ENCODE measurements around the gene SPTB.

SPTB gene

DNA sequence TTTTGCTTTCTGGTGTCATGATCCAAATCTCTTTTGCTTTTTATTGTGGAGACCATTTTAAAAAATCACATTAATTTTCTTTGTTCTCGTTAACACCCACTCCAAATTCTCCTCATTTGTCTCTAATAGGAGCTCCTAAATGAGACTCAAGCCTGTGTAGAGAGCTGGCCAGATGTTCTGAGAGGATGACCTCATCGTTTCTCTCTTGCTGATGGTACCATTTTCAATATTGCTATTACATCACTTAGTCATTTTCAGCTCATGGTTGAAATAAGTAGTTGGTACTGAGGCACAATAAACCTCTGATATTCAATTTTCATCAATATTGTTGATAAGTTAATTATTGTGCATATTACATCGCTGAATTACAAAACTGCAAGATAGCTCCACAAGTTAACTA lies 31.5 kb downstream of the SPTB start:
- no peak for DNase-seq

DNA sequence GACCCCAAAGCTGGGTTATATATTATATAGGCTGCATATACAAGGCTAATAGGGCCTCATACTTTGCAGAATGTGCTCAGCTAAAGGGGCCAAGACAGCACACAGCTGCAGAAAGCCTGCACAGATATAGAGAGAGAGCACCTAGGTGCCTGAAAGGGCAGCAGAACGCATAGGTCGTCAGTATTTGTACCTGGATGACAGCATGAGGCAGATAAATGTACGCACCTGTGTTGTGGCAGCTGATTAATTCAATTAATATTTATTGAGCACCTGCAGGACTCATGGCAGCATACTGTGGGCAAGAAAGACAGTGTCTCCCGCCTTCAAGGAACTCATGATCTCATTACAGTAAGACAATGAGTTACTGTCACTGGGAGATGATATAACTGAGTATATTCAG lies 33.4 kb downstream of the SPTB start:
- no peak for DNase-seq

DNA sequence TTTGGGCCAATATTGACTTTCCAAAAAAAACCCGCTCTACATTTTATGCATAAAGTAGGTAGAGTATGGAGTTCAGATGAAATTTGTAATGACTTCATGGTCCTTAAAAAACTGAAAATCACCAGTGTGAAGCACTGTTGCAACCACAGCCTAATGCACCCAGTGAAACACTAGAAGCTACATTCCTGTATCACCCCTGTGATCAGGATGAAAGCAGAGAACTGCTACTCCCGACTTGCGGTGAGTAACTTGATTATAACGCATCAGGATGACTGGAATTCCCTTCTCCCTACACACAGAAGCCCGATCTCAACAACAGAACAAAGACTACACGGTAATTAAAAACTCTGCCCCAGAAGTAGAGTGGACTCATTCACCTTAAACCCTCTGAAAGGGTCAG lies 33.8 kb downstream of the SPTB start:
- no peak for DNase-seq

DNA sequence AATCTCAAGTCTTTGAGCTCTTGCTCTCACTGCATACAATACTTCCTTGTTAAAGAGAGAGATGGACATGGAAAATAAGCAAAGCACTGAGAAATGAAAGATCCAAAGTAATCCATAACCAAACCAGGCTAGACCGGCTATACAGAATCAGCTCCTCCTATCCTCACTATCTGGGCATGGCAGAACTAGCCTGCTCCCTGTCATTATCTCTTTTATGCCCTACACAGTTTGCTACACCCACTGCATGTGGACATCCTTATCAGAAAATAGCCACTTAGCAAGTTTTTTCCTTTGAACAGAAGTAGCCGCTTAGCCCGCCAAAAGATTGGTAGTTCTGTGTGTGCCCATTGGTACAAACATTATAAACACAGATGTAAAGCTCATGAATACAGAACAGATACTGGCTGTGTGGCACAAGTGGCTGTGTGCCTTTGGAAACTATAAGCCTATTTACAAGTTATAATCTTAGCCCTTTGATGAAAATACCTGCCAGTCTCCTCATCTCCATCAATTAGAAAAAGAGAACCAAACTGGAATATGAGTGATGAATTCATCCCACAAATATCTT lies 34.7 kb downstream of the SPTB start:
- peak; percentile 81 for DNase-seq

DNA sequence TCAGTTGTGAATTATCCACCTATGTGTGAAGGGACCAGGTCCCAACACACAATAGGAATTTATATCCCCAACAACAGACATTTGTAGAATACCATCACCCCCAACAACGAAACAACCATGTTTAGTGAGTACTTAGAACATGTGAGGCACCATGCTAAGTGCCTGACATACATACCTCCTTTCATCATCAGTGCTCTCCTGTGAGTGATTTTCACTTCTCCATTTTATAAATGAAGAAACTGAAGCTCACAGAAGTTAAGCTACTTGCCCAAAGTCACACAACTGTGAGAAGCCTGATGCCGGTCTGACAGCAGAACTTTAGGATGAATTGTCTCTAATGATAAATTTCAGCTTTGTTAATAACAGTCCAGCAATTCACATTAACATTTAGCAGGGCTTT lies 35.4 kb downstream of the SPTB start:
- DNase-seq, result peak; percentile 29

DNA sequence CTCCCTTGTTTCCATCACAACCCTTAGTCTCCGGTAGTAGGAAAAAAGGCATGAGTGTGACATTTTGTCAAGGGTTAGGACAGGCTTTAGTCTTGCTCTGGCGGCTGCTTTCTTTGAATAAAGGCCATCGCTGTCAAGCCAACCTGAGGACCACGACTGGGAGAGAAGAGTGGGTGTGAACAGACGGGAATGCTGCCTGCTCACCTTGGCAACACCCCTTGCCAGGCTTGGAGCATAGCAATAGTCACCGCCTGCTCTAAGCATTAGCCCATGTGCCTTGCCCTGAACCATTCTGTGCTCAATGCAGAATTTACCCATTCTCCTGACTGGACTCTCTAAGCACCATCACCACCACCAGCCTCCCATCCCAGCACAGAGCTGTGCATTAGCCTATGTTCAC lies 36.2 kb downstream of the SPTB start:
- DNase-seq, result no peak

DNA sequence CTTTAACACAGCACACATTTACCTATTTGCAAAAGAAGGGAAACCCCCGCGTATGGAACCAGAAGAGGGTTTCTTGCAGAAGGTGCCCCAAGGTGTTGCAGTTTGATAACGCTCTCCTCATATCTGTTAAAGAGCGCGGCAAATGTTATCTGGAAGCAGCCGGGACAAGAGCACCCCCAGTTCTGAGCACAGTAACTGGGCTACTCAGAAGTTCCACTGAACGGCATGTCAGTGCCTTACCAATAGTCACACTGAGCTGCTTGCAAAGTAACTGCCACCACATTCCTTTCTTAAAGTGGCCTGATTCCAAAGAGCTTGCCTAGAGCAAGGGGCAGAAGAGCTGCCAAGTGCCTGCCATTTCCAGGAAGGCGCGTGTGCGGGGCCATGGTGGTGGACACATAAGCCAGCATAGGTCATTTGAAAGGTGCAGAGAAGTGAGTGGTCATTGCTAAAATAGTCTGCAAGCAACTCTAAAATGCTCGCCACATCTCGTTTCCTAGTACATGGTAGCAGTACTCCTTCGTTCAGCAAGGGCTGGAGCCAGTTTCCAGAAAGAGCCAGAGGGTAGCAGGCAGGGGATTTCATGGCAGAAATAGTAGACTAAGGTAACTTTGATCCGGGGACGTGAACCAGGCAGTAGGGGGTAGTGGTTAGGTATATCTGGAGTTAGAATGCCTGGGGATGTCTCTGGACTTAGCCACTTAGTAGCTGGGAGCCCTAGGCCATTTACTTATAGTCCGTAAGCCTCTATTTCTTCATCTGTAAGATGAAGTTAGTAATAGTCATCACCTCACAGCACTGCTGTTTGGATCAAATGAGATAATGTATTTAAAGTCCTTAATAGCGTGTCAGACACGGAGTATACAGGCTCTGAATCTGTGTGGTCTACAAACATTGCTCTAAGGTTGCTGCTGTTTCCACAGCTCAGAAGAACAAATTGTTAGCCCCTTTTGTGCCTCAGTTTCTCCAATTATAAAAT lies 37.6 kb downstream of the SPTB start:
- DNase-seq, result peak; percentile 60

DNA sequence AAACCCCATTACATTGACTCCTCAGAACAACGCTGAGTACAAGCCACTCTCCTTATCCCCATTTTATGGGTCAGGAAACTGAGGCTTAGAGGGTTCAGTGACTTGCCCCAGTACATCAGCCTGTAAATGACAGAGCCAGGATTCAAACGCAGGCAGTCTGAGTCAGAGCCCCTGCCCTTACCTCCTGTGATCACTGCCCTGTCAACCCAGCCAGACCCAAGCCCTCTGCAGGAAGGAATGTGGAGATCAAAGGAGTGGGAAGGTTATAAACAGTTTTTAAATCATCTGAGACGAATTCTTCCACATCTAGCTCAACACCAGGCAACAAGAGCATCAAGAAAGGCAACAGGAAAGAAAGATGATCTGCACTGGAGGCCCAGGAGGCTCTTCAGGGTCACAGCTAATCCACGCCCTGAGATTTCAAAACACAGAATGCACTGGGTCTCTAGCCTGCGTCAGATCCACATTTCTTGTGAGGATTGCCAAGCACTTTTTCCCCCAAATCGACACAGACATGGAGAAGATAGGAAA lies 38.5 kb downstream of the SPTB start:
- DNase-seq, result peak; percentile 49

DNA sequence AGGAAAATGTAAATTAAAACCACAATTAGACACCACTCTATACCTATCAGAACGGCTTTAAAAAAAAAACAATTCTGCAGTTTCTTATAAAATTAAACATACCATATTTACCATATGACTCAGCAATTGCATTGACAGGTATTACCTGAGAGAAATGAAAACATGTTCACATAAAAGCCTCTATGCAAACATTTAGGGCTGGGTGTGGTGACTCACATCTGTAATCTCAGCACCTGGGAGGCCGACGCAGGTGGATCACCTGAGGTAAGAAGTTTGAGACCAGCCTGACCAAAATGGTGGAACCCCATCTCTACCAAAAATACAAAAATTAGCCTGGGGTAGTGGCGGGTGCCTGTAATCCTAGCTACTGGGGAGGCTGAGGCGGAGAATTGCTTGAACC lies 41.1 kb downstream of the SPTB start:
- no peak for DNase-seq

DNA sequence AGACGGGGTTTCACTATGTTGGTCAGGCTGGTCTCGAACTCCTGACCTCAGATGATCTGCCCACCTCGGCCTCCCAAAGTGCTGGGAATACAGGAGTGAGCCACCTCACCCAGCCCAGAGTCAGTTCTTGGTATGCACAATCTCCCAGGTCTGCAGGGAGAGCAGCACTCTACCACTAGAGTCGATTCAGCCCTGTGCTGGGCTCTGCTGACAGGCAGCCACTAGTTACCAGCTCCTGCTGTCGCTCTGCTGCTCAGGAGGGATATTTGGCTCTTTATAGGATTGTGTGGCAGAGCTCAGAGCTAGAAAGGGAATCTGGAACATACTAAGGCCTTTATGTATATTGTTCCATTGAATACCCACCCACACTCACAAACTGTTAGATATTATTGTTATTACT lies 44.3 kb downstream of the SPTB start:
- DNase-seq, result no peak

DNA sequence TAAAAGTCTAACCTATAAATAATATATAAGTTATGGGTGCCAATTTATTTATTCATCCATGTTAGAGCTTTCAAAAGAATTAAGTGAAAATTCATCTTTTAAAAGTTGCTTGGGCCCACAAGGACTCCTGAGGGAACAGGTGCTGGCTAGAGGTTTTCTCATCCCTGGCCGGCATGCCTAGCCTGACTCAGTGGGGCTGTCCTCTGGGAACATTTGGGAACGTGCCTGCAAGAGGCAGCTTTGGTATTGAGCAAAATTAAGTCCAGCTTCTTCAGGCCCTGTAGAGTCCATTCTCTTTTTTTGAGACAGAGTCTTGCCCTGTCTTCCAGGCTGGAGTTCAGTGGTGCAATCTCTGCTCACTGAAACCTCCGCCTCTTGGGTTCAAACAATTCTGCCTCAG lies 44.7 kb downstream of the SPTB start:
- DNase-seq, result no peak

DNA sequence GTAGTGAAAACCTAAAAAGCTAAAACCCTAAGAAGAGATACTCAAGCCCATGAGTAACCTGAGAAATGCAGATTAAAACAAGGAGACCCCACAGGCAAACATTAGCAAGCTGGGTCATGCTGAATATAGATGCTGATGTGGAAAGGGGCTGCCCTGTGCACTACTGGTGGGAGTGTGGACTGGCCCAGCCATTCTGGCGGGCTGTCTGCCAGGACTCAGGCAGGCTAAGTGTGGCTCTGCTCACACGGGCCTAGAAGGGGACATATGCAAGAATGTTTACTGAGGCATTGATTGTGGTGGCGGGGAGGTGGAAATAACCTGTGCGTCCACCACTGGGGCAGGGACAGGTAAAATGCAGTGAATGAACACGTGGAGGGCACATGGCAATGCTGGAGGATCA lies 48.3 kb downstream of the SPTB start:
- no peak for DNase-seq

DNA sequence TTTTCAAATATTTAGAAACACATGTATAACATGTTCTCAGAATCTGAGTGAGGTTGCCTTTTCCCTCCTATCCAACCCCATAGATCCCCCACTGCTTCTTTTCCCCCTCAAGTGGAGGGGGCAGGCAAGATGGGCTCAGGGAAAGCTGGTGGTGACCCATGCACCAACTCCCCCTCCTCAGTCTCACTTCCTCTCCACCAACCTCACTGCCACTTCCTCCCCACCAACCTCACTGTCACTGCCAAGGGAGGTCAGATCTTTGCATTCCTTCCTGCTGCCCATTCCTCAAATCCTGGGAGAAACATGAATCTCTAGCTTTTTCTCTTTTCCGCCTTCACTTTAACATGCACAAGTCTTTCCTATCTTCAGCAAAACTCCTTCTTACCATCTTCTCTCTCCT lies 48.7 kb downstream of the SPTB start:
- no peak for DNase-seq

DNA sequence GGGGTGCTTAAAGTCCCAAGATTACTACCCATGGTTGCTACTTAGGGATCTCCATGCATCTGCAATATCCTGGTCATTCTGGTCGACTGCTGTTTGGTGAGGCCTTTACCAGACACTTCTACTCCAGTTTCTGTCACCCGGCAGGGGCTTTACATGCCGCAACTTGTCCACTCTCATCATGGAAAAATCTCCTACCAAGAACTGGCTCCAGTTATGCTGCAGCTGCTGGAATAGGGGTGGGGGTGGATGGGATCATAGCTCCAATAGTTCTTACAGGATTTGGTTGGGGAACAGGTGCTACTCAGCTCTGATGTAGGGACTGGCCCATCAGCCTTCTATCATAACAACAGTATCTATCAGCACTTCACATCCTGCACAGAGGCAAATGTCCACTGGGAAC lies 51.6 kb downstream of the SPTB start:
- DNase-seq, result no peak

DNA sequence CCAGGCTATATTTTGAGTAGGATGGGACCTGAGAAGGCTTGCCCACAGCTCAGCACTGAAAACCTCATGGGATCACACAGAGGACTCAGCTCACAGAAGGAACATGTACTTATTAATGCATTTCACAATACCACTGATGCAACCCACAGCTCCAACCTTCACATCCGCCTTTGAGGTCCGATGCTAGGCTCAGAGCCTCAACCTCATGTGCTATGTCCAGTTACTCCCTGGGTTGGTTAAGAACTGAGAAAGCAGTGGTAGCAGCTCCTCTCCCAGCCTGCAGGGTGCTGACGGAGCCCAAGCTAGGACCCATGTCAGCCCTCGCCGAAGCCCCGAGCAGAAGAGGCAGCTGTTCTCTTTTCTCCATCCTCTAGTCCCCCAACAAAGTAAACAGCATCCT lies 52.9 kb downstream of the SPTB start:
- DNase-seq, result no peak

DNA sequence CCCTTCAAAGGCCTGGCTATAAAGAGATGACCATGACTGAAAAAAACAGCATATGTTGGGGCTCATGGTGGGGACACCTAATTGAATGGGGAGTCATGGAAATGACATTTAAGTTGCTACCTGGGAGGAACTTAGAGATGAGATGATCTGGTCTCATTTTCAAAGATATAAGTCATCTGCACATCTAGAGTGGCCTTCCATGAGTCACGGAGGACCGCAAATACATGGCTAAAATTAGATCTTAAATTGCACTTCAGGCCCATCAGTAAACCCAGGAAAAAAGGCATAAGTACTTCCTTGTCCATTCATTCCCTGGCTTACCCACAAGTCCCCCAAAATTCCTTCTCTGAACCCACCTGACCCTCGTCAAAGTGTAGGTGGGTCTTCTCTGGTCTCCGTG lies 53.4 kb downstream of the SPTB start:
- no peak for DNase-seq

DNA sequence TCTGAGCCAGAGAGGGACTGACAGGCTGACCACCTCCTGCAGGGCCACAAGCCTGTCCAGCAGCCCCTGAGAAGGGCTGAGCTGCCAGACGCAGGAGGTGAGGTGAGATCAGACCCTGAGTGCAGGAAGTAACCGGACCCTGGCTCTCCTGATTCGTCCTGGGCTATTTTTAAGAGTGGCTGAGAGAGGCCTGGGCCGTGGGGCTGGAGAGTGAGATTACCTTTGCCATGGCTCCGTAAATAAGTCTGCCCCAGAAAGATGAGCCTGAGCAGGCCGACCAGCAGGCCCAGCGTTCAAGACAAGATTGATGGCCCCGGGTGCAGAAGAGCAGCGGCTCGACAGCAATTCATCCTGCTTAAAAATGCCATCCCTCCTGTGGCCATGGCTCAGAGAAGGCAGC lies 54.2 kb downstream of the SPTB start:
- no peak for DNase-seq

DNA sequence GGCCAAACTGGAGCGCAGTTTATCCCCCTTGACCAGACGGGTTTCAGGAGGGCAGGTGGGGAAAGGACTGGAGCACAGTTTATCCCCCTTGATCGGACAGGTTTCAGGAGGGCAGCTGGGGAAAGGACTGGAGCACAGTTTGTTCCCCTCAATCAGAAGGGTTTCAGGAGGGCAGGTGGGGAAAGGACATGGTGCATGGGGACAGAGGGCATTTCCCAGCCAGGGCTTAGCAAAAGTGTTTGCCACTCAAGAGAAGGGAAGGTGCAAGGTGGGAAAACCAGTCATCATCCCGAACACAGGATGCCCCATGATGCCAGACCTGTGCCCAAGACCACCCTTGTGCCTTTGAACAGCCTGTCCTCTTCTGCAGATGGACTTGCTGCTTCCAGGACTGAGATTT lies 54.7 kb downstream of the SPTB start:
- no peak for DNase-seq

DNA sequence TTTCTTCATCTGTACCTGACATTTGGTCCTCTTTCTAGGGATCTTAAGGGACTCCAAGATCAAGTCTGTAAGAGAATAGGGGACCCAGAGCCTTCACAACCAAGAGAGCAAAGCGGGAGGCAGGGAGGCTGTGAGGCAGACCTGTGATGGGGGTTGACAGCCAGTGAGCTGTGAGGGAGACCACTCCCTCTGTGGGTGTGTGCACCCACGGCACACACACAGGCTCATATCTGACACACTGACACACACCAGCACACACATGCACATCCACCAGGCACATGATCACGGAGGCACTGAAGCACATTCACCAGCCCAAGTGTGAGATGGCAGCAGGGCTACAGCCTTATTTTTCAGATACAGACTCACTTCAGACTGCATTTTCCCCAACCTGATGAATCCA lies 55.2 kb downstream of the SPTB start:
- DNase-seq, result no peak

DNA sequence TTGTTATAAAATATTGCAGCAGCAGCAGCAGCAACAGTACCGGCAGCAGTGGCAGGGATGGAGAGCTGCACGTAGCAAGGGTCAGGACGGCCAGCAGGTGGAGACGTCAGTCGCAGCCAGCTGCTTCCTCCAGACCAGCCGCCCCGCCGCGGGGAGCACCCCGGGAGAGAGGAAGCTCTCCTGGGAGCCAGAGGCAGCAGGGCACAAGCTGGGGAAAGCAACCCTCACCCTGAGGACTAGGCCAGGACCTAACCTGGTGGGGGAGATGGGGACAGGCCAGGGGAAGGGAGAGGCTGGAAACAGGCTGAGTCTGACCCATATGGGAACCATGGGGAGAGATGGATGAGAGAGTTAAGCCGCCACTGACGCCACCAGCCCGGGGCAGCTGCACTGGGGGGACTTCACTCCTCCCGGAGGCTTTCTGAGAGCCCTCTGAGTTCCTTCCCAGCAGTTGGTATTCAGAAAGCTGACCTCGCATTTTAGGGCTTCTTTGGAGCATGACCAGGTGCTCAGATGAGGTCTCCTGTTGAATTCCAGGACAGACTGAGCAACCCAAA lies 56.3 kb downstream of the SPTB start:
- peak; percentile 67 for DNase-seq

DNA sequence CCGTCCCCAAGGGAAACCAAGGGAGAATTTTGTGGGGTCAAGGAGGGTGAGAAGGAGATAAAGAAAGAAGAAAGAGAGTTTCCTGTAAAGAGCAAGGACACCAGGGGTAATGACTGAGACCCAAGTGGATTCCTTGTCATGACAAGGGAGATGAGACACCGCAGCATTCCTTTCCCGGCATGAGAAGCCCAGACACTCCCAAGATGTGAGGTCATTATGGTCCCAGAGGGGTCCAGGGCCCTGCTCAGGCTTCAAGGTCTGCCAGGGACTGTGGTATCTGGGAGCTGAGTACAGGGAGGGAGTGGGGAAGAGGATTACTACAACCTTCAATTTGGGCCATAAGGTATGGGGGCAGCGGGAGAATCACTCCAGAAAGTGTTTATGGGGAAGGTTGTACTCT lies 58.1 kb downstream of the SPTB start:
- DNase-seq, result no peak

DNA sequence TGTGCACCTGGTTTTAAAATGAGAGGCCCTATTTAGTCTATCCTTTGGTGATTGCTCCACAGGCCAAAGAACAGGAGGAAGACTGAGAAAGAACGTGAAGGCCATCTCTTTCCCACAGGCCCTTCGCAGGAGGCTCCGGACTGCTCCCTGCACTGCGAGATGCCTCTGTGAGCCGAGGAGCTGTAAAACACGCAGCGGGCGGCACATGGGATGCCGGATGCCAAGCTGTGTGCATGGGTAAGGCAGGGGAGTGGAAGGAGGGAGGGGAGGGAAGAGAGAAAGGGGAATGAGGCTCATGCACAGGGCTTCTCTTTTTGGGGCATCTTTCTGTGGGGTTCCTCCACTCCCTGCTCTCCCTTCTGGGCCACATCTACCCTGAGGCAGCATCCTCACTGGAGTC lies 61.6 kb downstream of the SPTB start:
- no peak for DNase-seq

DNA sequence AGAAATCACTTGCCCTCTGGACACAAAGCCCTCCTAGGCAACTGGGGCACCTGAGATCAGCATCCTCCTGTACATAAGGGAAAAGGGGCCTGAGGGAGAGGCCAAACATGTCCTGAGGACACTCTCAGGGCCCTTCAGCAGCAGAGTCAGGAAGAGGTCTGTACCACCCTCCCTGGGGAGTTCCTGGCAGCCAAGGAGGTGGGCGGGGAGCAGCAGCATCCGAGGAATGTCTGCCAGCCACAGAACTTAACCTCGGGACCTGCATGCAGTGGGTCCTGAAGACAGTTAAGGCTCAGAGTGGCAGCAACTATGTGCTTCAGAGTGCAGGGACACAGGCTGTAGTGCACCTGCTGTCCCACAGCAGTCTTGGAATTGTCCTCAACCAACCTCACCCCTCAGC lies 62.1 kb downstream of the SPTB start:
- DNase-seq, result no peak

DNA sequence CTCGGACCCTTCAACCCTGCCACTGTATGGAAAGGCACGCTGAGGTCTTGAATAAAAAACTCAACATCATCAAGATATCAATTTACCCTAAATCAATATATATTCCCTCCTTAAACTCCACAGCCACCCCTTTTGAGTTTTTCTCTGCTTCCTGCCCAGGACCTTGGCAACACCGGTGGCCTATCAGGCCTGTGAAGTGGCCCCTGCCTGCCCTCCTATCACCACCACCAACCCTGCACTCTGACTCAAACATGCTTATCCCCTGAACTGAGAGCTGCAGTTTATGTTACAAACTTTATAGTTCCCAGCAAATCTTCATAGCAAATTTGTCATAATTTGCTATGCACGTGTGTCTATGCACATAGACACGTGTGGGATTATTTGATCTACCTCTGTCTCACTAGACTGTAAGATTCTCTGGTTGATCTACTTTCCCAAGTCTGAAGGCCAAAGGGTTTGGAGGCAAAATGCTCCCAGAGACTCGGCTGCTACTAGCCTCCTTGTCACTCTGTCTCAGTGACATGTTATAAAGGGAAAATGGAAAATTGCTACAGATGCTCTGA lies 63.4 kb downstream of the SPTB start:
- no peak for DNase-seq

Data from OCI-M1 (cell line).